ENCODE measurements around the gene ABAT.

The ABAT gene

DNA sequence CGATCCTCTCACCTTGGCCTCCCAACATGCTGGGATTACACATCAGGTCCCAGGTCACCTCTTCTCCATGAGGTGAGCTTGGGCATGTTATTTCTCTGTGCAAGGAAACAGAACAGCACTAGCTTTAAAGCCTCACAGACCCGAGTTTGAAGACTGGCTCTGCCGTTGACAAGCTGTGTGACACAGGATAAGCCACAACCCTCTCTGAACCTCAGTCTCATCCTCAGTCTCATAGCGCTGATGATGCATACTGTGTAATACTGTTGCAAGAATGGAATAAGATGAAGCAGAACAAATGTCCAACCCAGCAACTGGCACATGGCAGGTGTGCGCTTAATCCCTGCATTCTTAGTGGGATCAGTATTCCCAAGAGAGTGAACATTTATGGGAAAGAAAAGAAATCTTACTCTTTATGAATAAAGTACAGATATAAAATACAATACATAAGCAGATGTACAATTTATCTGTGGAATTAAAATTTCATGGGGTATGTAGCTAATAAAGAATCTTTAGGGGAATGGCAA is 43.5 kb downstream of the ABAT start:
- DNase-seq (ENCODE audit: low read depth in 2 of 2): no peak

GRCh38 chr16:8718851-8719680 is 44.6 kb downstream of the ABAT start:
- DNase-seq (ENCODE audit: low read depth in 2 of 2): no peak

DNA sequence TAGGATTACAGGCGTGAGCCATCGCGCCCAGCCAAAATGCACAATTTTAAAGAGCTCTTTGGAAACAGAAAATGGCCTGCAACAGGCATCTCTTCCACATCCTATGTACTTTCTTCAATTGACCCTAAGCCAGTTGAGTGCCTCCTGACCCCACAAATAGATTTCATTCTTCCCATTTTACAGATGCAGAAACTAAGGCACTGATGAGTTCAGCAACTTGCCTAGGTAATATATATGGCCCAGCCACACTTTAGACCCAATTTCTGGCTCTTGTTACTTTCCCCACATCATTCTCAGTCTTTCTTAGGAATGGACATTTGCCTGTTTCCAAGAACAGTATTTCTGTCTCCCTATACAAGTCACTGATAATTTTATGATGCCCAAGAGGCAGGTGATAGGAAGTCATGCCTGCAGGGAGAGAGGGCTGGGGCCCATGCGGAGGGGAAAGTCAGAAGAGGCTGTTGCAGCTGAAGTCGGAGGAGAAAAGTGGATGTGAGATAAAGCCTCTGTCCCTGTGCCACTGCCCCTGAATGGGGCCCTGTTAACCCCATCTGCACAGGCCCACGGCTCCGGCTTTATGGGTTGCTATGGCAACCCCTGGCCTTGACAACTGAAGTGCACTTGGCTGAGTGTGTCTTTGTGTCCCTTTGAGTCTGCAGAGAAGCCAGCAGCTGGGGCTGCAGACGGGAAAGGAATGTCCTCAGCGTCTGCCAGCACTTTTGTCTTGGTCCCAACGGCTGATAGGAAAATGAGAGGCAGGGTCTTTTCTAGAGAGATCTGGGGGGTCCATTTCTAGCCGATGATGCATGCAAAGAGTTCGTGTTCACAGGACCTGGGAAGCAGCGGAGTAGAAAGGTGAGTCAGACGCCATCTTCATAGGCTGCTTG is 45.9 kb downstream of the ABAT start:
- no peak for DNase-seq (ENCODE audit: low read depth in 2 of 2)

DNA sequence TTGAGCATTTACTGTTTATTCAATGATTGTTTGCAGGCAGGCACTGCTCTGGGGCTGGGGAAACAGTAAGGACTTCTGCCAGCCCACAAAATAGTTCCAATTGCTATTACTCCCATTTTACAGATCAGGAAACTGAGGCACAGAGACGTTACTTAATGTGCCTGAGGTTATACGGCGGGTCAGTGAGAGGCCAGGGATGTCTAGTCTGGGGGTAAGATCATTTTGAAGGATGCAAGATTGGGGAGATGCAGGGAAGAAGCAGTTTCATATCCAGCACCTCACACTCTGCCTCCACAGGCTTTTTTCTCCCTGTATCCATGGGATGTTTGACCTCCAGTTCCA is 46.5 kb downstream of the ABAT start:
- DNase-seq (ENCODE audit: low read depth in 2 of 2): no peak

DNA sequence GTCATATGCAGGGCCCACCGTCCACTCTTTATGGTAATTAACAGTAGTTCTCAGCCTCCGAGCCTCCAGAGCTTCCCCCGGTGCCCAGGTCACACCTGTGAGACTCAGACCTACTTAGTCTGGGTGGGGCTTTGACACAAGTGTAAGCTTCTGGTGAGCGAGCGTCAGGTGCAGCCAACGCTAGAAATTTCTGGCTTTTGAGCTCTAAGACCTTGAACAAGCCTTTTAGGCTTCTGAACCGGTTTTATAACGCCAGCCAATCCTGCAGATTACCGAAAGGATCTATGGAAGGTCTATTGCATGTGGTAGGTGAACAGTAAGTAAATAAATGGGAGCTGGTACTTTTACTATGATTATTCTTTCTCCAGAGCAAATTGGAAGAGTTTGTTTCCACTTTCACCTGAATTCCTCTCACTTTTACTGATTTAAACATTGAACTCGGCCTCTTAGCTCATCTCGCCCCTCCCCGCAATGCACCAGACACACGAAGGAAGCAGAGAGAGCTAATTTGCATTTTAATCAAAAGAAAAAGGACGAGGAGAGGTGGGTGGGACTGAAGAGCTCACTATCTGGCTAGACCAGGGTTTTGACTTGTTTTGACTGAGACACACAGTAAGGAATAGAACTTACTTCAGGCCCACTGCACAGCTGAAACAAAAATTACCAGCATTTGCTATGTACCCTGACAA is 47.1 kb downstream of the ABAT start:
- DNase-seq (ENCODE audit: low read depth in 2 of 2): no peak

GRCh38 chr16:8722025-8722348 is 47.6 kb downstream of the ABAT start:
- no peak for DNase-seq (ENCODE audit: low read depth in 2 of 2)

DNA sequence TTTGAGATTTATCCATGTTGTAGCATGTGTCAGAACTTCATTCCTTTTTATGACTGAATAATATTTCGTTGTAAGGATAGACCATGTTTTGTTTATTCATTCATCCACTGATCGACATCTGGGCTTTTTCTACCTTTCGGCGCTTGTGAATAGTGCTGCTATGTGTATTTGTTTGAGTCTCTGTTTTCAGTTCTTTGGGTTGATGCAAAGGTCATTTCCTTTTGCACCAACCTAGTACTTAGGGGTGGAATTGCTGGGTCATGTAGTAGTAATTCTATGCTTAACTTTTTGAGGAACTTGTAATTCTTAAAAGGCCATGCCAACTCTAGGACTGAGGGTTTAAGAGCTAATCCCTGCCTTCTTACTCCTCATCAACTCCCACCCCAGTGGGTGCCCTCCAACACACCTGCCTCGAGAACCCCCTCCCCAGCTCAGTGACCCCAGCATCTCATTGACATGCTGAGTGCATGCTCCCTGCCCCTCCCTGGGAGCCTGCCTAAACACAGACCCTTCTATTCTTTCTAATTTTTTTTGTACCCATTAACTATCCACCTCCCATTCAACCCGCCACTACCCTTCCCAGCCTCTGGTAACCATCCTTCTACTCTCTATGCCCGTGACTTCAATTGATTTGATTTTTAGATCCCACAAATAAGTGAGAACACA is 51.2 kb downstream of the ABAT start:
- no peak for DNase-seq (ENCODE audit: low read depth in 2 of 2)

- no peak for DNase-seq (ENCODE audit: low read depth in 2 of 2)
Measured at GRCh38 chr16:8727131-8727806, 52.9 kb downstream of the ABAT start.

DNA sequence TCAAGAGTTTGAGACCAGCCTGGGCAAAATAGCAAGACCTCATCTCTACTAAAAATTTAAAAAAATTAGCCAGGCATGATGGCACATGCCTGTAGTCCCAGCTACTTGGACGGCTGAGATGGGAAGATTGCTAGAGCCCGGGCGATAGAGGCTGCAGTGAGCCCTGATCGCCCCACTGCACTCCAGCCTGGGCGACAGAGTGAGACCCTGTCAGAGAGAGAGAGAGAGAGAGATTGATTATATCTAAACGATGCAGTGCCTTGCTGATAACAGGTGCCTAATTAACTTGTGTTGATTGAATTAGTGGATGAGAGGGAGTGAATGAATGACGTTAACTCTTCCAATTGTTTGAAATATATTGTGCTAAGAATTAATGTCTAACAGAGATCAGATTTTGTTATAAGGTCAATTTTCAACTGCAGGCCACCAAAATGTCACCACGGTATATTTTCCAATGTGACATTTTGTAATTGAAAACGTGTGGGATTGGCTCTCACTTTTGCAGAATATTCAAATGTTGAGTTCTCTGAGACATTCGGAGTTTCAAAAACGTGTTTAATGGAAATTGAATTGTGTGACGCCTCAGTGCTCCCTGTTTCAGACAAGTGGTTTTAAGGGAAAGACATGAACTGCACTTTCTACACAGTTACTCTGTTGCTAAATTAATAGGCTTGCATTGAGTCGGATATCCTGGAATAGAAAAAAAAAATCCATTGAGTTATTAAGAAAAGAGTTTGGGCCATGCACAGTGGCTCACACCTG is 53.6 kb downstream of the ABAT start:
- DNase-seq (ENCODE audit: low read depth in 2 of 2): no peak

GRCh38 chr16:8729779-8730334 is 55.4 kb downstream of the ABAT start:
- DNase-seq (ENCODE audit: low read depth in 2 of 2): no peak

DNA sequence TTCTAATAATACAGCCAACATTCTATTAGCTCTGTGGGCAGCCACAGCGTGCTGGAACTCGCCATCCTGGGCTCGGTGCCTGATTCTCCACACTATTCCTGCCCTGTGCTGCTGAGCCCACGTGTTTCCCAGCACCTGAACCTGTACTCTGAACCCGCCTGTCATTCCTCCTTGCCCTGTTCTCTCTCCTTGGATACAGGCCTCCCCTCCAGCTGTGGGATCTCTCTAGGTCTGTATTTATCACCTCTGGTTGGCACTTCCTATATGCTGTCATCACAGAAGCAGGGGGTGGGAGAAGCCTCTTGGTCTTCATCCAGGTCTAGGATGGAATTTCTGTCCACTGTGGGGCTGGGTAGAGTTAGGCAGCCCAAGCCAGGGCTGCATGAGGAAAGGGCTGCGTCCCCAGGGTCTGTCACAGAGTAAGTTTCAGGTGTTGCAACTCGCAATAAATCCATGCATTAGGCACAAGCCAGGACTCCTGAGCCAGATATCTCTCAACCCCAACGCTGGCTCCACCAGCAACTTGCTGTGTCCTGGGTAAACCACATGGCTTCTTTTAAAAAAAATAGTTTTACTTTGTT is 56.0 kb downstream of the ABAT start:
- DNase-seq (ENCODE audit: low read depth in 2 of 2): no peak

- no peak for DNase-seq (ENCODE audit: low read depth in 2 of 2)
Measured at GRCh38 chr16:8733849-8734540, 59.6 kb downstream of the ABAT start.

DNA sequence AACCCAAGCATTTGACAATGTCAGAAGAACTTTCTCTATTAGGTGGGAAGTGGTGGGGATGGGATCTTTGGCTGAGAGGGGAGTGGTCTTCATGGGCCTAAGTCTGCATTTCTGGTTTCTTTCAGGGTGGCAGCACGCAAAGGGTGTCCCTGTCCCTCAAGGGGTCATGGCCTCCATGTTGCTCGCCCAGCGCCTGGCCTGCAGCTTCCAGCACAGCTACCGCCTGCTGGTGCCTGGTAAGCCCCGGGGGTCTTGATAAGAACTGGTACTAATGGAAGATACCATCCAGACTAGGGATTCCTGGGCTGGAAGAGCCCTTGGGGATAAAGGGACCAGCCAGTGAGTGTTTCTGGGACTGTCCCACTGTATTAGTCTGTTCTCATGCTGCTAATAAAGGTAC is 61.2 kb downstream of the ABAT start:
- DNase-seq (ENCODE audit: low read depth in 2 of 2): no peak

- no peak for DNase-seq (ENCODE audit: low read depth in 2 of 2)
Measured at GRCh38 chr16:8736123-8736668, 61.8 kb downstream of the ABAT start.

DNA sequence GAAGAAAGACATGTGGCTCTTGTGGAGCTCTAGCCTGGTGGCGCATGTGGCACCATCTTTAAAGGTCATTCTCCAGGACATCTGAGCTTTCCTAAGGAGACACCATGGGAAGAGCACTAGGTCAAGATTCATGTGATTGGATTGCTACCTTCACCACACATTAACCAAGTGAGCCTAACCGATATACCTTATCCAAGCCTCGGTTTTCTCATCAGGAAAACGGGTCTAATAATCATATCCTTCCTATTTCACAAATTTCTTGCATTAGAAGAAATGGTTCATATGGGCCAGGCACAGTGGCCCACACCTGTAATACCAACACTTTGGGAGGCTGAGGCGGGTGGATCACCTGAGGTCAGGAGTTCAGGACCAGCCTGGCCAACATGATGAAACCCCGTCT is 64.7 kb downstream of the ABAT start:
- no peak for DNase-seq (ENCODE audit: low read depth in 2 of 2)

DNA sequence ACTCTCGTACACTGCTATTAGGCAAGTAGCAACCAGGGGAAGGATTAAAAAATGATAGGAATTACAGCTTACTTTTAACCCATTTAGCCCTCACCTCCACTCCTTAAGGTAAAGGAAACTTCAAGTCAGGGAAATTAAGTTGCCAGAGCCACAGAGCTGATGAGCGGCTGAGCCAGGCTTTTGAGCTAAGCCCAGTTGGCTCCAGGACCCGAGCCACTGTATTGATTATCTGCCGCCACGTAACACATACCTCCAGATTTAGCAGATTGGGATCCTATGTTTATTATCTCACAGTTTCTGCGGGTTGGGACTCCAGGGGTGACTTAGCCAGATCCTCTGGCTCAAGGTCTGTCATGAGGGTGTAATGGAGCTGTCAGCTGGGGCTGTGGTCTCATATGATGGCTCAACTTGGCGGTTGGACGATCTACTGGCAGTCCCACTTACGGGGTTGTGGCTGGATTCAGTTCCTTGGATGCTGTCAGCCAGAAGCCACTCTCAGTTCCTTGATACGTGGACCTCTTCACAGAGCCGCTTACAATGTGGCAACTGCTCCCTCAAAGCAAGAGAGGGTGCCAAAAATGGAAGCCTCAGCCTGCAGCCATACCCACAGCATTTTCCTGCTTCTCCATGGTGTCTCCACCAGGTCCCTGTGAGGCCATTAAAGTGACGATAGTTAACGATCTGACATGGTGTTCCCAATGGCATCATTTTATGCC is 65.7 kb downstream of the ABAT start:
- DNase-seq (ENCODE audit: low read depth in 2 of 2): no peak

DNA sequence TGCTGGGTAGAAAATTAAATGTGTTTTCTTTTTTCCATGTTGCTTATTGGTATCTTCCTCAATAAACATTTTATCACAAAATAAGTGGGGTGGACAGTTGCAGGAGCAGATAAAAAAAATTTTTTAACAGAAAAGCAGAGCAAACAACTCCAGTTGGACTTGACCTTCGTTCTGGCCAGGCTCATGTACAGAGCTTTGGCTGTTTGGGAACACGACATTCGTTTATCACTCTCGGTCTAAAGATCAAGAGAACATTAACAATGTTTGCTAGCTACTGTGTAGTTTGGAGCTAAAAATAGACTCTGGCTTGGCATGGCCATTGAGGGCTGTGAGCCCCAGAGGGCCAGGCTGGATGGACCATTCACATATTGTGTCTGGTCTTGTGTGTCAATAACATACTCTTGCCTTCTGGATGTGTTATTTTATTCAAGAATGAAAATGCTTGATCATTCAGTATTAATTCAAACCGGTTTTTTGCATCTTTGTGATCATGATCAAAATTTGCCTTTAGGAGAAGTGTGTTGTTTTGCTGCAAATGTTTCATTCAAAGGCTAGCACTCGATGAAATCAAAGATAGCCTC is 66.4 kb downstream of the ABAT start:
- DNase-seq (ENCODE audit: low read depth in 2 of 2): no peak

DNA sequence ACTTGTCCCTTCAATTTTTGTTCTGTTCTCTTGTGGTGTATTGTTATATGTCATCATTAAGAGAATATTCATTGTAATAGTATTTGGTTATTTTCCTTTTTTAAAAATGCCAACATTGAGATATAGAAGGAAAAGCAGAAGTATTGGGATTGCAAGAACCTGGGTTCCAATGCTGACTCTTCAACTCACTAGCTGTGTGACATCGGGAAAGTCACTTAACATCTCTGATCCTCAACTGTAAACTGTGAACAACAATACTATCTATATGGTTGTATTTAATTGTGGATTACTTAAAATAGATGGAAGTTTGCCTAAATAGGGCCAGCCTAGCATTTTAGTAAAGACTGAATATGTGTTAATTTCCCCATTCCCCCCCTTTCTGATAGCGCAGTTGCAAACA is 67.2 kb downstream of the ABAT start:
- no peak for DNase-seq (ENCODE audit: low read depth in 2 of 2)

All from stimulated activated CD8-positive, alpha-beta memory T cell treated with anti-CD3 and anti-CD28 coated beads, Interleukin-2, amount 100 ng/mL, for 48 hours (primary cell).